Lower leg skin (tissue), 3 donors: ENCODE measurements around the gene FBXW5.

Experiments used
- POLR2A ChIP-seq, 2 donors: fragments of 450-650 bp; IDR thresholded peaks; one replicate each; pipeline ENCODE4 v1.6.1; 2016 to 2017; ENCODE audit warnings: antibody characterized with exemption in 2 of 2, mild to moderate bottlenecking in 1 of 2, moderate library complexity in 1 of 2
- TF ChIP-seq, protein P1 (sequence below), 3 donors: fragments of 450-650 bp; IDR thresholded peaks; one replicate each; pipeline ENCODE4 v1.5.1; 2016; ENCODE audit warnings: antibody characterized with exemption in 3 of 3, mild to moderate bottlenecking in 3 of 3, moderate library complexity in 2 of 3

DNA sequence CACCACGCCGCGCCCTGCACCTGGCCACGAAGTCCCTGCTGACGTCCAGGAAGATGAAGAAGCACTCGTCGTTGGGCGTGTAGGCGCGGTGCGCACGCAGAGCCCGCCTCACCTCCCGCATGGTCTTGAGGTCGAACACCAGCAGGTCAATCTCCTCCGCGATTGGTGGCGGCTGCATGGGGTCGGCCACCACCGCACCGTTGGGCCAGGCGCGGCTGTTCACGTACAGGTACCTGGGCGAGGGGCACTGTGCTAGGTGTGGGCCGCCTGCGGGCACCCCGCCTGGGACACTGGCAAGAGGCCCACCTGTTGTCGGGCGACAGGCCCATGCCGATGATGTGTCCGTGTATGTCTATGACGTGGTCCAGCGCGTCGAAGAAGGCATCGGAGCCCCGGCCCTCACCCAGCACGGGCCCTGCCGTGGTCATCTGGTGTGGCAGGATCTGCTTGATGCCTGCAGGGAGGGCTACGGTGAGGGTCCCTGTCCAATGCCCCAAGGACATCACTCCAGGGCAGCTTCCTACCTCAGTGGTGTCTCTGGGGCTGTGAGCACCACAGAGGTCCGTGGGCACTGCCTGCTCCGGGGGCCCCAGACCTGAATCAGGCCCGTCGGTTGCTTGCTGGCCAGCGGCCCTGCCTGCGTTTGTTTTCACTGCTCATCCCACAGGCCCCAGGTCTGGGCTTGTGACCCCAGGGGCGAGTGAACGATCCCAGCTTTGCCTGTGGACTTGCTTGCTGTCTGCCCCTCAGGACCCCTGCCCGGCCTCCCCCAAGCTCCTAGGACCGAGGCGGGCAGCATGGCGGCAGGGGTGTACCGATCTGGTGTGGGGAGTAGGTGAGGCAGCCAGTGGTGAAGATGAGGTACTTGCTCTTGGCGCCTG, 3.1 kb downstream of the FBXW5 start:
- TF ChIP-seq, protein P1, sequence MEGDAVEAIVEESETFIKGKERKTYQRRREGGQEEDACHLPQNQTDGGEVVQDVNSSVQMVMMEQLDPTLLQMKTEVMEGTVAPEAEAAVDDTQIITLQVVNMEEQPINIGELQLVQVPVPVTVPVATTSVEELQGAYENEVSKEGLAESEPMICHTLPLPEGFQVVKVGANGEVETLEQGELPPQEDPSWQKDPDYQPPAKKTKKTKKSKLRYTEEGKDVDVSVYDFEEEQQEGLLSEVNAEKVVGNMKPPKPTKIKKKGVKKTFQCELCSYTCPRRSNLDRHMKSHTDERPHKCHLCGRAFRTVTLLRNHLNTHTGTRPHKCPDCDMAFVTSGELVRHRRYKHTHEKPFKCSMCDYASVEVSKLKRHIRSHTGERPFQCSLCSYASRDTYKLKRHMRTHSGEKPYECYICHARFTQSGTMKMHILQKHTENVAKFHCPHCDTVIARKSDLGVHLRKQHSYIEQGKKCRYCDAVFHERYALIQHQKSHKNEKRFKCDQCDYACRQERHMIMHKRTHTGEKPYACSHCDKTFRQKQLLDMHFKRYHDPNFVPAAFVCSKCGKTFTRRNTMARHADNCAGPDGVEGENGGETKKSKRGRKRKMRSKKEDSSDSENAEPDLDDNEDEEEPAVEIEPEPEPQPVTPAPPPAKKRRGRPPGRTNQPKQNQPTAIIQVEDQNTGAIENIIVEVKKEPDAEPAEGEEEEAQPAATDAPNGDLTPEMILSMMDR (IDR thresholded peaks at IDR 0.05): no peak
- no peak for TF ChIP-seq POLR2A (IDR thresholded peaks at IDR 0.05)
